GM12878 (cell line): ENCODE data around the gene AIF1. TPM values are rescaled to one million over a fixed set of nuclear protein-coding genes. Genes with fewer than 3 reads are reported as not detected.

ENCODE experiments used
- BACH1 ChIP-seq: fragments of 450-650 bp; IDR thresholded peaks from 2 replicates; pipeline ENCODE4 v1.6.1; 2017; ENCODE audit warnings: mild to moderate bottlenecking, borderline replicate concordance
- CHD1 ChIP-seq: IDR thresholded peaks from 2 replicates; pipeline ENCODE4 v1.6.1; 2012; ENCODE audit warnings: low read depth, low read length, improper control_type of control experiment
- IKZF1 ChIP-seq: fragments of 450-650 bp; conservative IDR thresholded peaks from 2 replicates; pipeline ENCODE4 v1.6.1; 2017; ENCODE audit warnings: antibody characterized with exemption, mild to moderate bottlenecking
- MYC ChIP-seq: IDR thresholded peaks from 2 replicates; pipeline ENCODE4 v1.6.1; 2011; ENCODE audit warnings: mild to moderate bottlenecking, low read length, moderate library complexity, inconsistent platforms; ENCODE audit not compliant: insufficient read depth, insufficient replicate concordance, insufficient read length, severe bottlenecking
- RUNX3 ChIP-seq: IDR thresholded peaks from 2 replicates; pipeline ENCODE4 v1.6.1; 2012; ENCODE audit warnings: low read length, inconsistent platforms
- SREBF2 ChIP-seq: IDR thresholded peaks from 2 replicates; pipeline ENCODE4 v1.6.1; 2012; ENCODE audit warnings: mild to moderate bottlenecking, low read length
- SRF ChIP-seq, 2 experiments: IDR thresholded peaks; 2 replicates each; pipeline ENCODE4 v1.6.1; 2011; ENCODE audit warnings: low read depth in 2 of 2, low read length in 2 of 2, mild to moderate bottlenecking in 1 of 2, moderate library complexity in 1 of 2
- TCF12 ChIP-seq: IDR thresholded peaks from 2 replicates; pipeline ENCODE4 v1.6.1; 2011; ENCODE audit warnings: low read depth, mild to moderate bottlenecking, low read length
- WRNIP1 ChIP-seq: IDR thresholded peaks from 2 replicates; pipeline ENCODE4 v1.6.1; 2011; ENCODE audit warnings: low read depth, low read length, improper control_type of control experiment, borderline replicate concordance
- polyA plus RNA-seq, 11 experiments: library from polyadenylated mRNA; depleted of rRNA in 4 of 11; unstranded in 6 of 11; stranded (reverse) in 5 of 11; fragments of >200 nt; fragmentation: Nextera tagmentation in 4 of 11; fragmentation: Illumina TruSeq in 1 of 11; extraction: Ambion mirVana in 4 of 11; extraction: Trizol in 1 of 11; gene quantifications; 1 replicate in 1 of 11; 2 replicates in 10 of 11; pipeline versions ENCODE4 v1.2.1 to v1.2.3, GENCODE V29; 2011 to 2016; ENCODE audit warnings: inconsistent platforms in 2 of 11, missing spikeins in 2 of 11, low read depth in 1 of 11
- total RNA-seq, 4 experiments: library from RNA; depleted of rRNA in 3 of 4; stranded (reverse); fragments of >200 nt in 3 of 4; fragmentation: Illumina TruSeq in 1 of 4; extraction: Trizol in 1 of 4; gene quantifications; 2 replicates each; pipeline versions ENCODE4 v1.2.1 to v1.2.3, GENCODE V29; 2013 to 2021
- TF ChIP-seq, protein P1 (sequence below): IDR thresholded peaks from 2 replicates; pipeline ENCODE4 v1.6.1; 2011; ENCODE audit warnings: low read depth, low read length, improper control_type of control experiment, borderline replicate concordance
- TF ChIP-seq, protein P2 (sequence below): fragments of 450-650 bp; IDR thresholded peaks from 2 replicates; pipeline ENCODE4 v1.6.1; 2018; ENCODE audit warnings: mild to moderate bottlenecking, low read depth, moderate library complexity; ENCODE audit not compliant: partially characterized antibody
- TF ChIP-seq, protein P3 (sequence below): fragments of 450-650 bp; IDR thresholded peaks from 2 replicates; pipeline ENCODE4 v1.6.1; 2018; ENCODE audit warnings: borderline replicate concordance, mild to moderate bottlenecking; ENCODE audit not compliant: partially characterized antibody
- TF ChIP-seq, protein P4 (sequence below): IDR thresholded peaks from 2 replicates; pipeline ENCODE4 v1.6.1; 2011; ENCODE audit warnings: borderline replicate concordance, low read depth, mild to moderate bottlenecking, moderate library complexity, mixed read lengths, low read length; ENCODE audit not compliant: insufficient read depth; ENCODE audit errors: extremely low read length
- TF ChIP-seq, protein P5 (sequence below): IDR thresholded peaks from 2 replicates; pipeline ENCODE4 v1.6.1; 2012; ENCODE audit warnings: low read depth, low read length, improper control_type of control experiment
- TF ChIP-seq, protein P6 (sequence below): fragments of 450-650 bp; IDR thresholded peaks from 2 replicates; pipeline ENCODE4 v1.6.1; 2016; ENCODE audit warnings: mild to moderate bottlenecking, moderate library complexity, borderline replicate concordance

The AIF1 gene
- total and polyA plus RNA-seq, 10 of the 15 experiments (the other 5 are each of a cell fraction or from before 2014, with no cell fraction given), result 1.9 to 256 (median 134) TPM

DNA sequence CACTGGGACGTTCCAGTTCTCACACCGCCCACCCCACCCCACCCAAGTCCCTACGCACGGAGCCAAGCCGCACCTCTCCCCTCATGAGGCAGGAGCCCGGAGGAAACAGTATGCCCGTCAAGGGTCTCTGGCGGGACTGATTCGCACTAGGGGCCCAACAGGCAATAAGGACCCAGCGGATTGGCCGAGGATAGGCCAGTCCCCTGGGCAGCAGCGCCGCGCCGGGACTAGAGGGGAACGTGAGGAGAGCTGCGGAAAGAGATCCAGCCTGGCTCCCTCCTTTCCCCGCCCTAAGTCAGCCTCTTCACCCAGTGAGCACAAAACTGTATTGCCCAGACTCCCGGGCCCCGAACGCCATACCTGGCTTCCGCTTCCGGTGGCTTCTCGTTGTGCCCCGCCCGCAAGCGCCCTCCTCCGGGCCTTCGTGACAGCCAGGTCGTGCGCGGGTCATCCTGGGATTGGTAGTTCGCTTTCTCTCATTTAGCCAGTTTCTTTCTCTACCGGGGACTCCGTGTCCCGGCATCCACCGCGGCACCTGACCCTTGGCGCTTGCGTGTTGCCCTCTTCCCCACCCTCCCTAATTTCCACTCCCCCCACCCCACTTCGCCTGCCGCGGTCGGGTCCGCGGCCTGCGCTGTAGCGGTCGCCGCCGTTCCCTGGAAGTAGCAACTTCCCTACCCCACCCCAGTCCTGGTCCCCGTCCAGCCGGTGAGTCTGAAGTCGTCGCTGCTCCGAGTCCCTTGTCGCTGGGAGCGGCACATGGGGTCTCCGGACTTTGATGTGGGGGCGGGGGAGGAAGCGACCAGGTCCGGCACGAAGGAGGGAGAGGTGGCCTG, 50.7 kb downstream of the AIF1 start, which contains the start of gene CSNK2B (continued):
- TF ChIP-seq, protein P1, sequence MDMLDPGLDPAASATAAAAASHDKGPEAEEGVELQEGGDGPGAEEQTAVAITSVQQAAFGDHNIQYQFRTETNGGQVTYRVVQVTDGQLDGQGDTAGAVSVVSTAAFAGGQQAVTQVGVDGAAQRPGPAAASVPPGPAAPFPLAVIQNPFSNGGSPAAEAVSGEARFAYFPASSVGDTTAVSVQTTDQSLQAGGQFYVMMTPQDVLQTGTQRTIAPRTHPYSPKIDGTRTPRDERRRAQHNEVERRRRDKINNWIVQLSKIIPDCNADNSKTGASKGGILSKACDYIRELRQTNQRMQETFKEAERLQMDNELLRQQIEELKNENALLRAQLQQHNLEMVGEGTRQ, result peak; percentile 28
- TF ChIP-seq RUNX3, result peak; percentile 66
- no peak; the same call in 1 of the 2 replicates for TF ChIP-seq SREBF2
- TF ChIP-seq BACH1, result no peak; the same call in 1 of the 2 replicates
- no peak for TF ChIP-seq WRNIP1
- TF ChIP-seq, protein P2, sequence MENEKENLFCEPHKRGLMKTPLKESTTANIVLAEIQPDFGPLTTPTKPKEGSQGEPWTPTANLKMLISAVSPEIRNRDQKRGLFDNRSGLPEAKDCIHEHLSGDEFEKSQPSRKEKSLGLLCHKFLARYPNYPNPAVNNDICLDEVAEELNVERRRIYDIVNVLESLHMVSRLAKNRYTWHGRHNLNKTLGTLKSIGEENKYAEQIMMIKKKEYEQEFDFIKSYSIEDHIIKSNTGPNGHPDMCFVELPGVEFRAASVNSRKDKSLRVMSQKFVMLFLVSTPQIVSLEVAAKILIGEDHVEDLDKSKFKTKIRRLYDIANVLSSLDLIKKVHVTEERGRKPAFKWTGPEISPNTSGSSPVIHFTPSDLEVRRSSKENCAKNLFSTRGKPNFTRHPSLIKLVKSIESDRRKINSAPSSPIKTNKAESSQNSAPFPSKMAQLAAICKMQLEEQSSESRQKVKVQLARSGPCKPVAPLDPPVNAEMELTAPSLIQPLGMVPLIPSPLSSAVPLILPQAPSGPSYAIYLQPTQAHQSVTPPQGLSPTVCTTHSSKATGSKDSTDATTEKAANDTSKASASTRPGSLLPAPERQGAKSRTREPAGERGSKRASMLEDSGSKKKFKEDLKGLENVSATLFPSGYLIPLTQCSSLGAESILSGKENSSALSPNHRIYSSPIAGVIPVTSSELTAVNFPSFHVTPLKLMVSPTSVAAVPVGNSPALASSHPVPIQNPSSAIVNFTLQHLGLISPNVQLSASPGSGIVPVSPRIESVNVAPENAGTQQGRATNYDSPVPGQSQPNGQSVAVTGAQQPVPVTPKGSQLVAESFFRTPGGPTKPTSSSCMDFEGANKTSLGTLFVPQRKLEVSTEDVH, result peak; percentile 76
- peak; percentile 19; the same call in 1 of the 2 replicates for TF ChIP-seq TCF12
- TF ChIP-seq, protein P3, sequence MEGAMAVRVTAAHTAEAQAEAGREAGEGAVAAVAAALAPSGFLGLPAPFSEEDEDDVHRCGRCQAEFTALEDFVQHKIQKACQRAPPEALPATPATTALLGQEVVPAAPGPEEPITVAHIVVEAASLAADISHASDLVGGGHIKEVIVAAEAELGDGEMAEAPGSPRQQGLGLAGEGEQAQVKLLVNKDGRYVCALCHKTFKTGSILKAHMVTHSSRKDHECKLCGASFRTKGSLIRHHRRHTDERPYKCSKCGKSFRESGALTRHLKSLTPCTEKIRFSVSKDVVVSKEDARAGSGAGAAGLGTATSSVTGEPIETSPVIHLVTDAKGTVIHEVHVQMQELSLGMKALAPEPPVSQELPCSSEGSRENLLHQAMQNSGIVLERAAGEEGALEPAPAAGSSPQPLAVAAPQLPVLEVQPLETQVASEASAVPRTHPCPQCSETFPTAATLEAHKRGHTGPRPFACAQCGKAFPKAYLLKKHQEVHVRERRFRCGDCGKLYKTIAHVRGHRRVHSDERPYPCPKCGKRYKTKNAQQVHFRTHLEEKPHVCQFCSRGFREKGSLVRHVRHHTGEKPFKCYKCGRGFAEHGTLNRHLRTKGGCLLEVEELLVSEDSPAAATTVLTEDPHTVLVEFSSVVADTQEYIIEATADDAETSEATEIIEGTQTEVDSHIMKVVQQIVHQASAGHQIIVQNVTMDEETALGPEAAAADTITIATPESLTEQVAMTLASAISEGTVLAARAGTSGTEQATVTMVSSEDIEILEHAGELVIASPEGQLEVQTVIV, result peak; percentile 38
- TF ChIP-seq, protein P4, sequence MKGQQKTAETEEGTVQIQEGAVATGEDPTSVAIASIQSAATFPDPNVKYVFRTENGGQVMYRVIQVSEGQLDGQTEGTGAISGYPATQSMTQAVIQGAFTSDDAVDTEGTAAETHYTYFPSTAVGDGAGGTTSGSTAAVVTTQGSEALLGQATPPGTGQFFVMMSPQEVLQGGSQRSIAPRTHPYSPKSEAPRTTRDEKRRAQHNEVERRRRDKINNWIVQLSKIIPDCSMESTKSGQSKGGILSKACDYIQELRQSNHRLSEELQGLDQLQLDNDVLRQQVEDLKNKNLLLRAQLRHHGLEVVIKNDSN, result peak; percentile 38
- TF ChIP-seq IKZF1, result peak; percentile 97
- TF ChIP-seq SRF (IDR thresholded peaks at IDR 0.05; ENCODE audit: low read depth in 2 of 2, low read length in 2 of 2), result peak; percentile 90 to 94
- TF ChIP-seq, protein P5, sequence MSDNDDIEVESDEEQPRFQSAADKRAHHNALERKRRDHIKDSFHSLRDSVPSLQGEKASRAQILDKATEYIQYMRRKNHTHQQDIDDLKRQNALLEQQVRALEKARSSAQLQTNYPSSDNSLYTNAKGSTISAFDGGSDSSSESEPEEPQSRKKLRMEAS, result peak; percentile 14; the same call in 1 of the 2 replicates
- no peak for TF ChIP-seq MYC
- TF ChIP-seq, protein P6, sequence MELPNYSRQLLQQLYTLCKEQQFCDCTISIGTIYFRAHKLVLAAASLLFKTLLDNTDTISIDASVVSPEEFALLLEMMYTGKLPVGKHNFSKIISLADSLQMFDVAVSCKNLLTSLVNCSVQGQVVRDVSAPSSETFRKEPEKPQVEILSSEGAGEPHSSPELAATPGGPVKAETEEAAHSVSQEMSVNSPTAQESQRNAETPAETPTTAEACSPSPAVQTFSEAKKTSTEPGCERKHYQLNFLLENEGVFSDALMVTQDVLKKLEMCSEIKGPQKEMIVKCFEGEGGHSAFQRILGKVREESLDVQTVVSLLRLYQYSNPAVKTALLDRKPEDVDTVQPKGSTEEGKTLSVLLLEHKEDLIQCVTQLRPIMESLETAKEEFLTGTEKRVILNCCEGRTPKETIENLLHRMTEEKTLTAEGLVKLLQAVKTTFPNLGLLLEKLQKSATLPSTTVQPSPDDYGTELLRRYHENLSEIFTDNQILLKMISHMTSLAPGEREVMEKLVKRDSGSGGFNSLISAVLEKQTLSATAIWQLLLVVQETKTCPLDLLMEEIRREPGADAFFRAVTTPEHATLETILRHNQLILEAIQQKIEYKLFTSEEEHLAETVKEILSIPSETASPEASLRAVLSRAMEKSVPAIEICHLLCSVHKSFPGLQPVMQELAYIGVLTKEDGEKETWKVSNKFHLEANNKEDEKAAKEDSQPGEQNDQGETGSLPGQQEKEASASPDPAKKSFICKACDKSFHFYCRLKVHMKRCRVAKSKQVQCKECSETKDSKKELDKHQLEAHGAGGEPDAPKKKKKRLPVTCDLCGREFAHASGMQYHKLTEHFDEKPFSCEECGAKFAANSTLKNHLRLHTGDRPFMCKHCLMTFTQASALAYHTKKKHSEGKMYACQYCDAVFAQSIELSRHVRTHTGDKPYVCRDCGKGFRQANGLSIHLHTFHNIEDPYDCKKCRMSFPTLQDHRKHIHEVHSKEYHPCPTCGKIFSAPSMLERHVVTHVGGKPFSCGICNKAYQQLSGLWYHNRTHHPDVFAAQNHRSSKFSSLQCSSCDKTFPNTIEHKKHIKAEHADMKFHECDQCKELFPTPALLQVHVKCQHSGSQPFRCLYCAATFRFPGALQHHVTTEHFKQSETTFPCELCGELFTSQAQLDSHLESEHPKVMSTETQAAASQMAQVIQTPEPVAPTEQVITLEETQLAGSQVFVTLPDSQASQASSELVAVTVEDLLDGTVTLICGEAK, result peak; percentile 94
- TF ChIP-seq CHD1, result 0 out of 2 replicates have a peak, but pooled peaks have one; percentile 40
